AG09309 (cell line): ENCODE results near the gene BTBD9.

Experiments used
- DNase-seq: peaks from one replicate; pipeline ENCODE4 v3.0.0-alpha.2; 2010; ENCODE audit warnings: low read depth
- H3K4me3 ChIP-seq: 2 replicates; pipeline ENCODE4 v1.5.1; 2011; ENCODE audit warnings: mild to moderate bottlenecking, low read depth, low read length, moderate library complexity; ENCODE audit not compliant: control insufficient read depth
- TF ChIP-seq, protein P1 (sequence below): IDR thresholded peaks from 2 replicates; pipeline ENCODE4 v1.5.1; 2011; ENCODE audit warnings: mild to moderate bottlenecking, low read depth, low read length, inconsistent platforms; ENCODE audit not compliant: insufficient read depth, control insufficient read depth; ENCODE audit errors: missing control alignments

The BTBD9 gene

DNA sequence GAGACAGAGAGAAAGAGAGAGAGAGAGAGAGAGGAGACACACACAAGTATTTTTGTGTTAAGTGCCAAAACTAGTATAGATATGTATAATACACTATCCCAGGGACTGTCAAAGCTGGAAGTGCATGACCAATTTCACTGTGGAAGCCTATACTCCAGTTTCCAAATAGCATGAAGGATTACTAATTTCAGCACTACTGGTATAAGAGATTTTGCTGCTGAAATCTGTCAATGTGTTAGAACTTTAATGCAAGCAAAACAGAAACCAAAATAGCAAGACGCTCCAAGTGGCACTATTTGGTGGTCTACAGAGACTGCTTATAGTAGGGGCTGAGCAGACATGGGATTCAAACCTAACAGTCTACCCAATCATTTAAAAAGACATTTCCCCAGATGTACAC, 284.8 kb downstream of the BTBD9 start:
- TF ChIP-seq, protein P1, sequence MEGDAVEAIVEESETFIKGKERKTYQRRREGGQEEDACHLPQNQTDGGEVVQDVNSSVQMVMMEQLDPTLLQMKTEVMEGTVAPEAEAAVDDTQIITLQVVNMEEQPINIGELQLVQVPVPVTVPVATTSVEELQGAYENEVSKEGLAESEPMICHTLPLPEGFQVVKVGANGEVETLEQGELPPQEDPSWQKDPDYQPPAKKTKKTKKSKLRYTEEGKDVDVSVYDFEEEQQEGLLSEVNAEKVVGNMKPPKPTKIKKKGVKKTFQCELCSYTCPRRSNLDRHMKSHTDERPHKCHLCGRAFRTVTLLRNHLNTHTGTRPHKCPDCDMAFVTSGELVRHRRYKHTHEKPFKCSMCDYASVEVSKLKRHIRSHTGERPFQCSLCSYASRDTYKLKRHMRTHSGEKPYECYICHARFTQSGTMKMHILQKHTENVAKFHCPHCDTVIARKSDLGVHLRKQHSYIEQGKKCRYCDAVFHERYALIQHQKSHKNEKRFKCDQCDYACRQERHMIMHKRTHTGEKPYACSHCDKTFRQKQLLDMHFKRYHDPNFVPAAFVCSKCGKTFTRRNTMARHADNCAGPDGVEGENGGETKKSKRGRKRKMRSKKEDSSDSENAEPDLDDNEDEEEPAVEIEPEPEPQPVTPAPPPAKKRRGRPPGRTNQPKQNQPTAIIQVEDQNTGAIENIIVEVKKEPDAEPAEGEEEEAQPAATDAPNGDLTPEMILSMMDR, result no peak
- H3K4me3 ChIP-seq, result no peak overlapping the region
- DNase-seq, result no peak

DNA sequence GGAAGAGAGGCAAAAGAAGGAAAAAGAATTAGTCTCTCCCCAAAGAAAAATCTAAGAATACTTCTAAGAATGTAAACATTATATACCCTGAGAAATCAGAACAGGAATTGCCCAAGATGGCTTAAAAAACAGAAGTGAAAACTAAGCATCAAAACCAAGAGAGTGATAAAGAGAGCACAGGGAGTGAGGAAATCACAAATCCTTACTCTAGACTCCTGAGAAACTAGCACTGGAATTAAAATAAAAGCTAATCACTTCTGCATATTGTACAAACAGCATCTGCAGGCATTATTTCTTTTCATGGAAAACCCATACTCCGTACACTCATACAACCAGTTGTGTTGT, 285.7 kb downstream of the BTBD9 start:
- TF ChIP-seq, protein P1, result no peak
- no peak overlapping the region for H3K4me3 ChIP-seq
- DNase-seq, result no peak

DNA sequence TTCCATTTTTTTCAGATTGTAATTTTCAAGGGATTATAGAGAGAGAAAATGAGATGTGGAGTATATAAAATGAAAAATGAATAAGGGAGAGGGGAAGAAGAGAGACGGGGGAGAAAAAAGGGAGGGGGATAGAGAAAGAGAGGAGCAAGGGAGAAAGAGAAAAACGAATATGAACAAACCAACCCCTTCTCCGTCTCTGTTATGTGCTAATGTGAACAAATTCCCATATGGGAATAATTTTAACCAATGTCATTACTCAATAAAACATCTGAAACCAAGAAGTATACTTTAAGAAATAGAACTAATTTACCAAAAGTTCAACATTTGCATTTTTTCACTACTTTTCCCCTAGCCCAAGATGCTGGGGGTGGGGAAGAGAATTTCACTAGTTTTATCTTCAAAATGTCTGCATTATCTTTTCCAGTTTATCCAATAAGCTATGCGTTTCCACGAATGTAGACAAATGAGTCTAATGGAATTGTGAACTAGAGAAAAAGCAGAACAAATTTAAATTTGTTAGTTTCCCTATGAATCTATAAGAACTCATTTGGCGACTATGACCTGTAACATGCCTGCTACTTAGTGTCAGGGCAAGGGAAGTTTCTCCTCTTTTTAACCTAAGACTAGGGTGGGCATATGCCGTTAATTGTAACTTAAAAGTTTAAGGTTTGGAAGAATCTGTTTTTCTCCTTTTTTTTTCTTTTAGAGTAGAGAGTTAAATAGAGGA, 286.3 kb downstream of the BTBD9 start:
- DNase-seq, result no peak
- H3K4me3 ChIP-seq, result no peak overlapping the region
- TF ChIP-seq, protein P1, result no peak

DNA sequence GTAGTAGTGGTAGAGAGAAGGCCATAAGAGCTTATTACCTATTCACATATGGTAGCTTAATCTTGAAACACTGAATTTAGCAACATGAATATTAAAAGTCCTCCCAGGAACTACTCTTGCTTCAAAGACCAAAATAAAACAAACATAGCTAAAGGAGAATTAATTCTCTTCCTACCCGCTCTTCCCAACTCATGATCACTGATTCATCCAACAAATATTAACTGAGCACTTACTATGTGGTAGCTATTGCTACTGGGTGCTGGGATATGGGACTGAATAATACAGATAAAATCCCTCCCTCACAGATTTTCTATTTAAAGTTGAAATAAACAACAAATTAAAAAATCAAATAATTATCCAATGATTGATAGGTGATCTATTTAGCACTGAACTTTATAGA, 287.1 kb downstream of the BTBD9 start:
- no peak for DNase-seq
- TF ChIP-seq, protein P1, result no peak
- H3K4me3 ChIP-seq, result no peak overlapping the region

DNA sequence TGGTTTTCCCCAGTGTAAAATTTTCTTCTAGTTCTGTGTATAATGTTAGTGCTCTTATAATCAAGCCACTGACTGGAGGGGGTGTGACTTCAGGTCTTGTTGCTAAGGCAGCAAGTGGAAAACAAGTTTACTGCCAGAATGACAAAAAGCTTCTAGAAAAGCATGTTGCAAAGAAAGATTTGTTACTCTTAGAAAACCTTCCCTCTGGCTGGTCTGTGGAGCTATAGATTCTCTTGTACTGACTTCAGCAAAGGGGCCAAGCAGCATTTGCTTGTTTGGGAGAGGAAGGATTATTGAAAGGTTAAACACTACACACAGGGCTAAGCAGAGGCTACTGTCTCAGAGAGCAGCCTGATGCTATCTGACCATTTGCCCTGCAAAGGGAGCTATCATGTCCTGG, 288.8 kb downstream of the BTBD9 start:
- DNase-seq, result no peak
- TF ChIP-seq, protein P1, result no peak
- H3K4me3 ChIP-seq, result no peak overlapping the region

DNA sequence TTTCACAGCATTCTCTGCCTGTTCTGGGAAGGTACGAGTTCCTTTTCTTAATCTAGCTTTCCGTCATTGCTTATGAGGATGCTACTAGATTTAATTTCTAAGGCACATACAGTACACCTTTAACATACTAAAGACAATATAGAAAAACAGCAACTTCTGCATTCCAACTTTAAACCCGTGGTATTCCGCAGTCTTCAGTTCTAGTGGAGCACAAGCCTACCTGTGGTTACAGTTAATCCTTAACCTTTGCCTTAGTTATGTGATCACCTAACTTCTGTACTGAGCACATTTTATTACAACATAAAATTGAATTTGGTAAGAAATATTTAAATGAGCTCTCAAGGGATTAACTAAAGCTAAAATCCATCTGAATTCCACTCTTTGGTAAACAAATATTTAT, 289.5 kb downstream of the BTBD9 start:
- TF ChIP-seq, protein P1, result no peak
- no peak for DNase-seq
- no peak overlapping the region for H3K4me3 ChIP-seq
